Cerebellar cortex (tissue), 1 donor: ENCODE data around the gene MT1G.
A peak's percentile ranks its signal among the peaks of the same experiment; 100 is the strongest.
"Not testable (repeated sequence)": the region's sequence is repeated elsewhere in the genome, so short reads cannot be mapped to it uniquely, and the experiment has no call there.

ENCODE experiments used
- DNase-seq: peaks from one replicate; pipeline ENCODE4 v3.0.0-alpha.2; 2015; ENCODE audit warnings: low spot score

Gene MT1G

DNA sequence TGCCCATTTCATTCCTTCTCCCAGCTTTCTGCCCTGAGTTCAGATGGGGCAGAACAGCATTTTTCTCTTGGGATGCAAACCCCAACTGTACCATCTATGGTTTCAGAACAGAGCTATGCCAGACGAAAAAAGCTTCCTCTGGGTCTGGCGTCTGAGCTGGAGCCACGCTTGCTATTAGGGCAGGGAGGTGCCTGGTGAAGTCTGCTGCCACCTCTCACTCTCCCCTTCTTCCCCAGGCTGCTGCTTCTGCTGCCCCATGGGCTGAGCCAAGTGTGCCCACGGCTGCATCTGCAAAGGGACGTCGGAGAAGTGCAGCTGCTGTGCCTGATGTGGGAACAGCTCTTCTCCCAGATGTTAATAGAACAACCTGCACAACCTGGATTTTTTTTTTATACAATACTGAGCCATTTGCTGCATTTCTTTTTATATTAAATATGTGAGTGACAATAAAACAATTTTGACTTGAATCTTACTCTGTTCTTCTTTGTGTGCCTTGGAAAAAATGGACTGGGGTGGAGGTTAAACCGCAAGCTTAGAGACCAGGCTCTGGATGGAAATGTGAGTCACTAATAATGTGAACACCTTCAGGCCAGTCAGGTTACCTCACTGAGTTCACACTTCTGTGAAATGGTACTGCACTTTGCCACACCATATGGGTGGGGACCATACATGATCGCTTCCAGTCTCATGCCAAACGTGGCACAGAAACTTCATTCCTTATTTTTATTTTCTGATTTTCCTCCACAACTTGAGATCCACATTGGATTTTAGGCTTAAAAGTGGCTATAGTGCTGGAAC, 31.1 kb downstream of the MT1G start:
- DNase-seq = no peak

DNA sequence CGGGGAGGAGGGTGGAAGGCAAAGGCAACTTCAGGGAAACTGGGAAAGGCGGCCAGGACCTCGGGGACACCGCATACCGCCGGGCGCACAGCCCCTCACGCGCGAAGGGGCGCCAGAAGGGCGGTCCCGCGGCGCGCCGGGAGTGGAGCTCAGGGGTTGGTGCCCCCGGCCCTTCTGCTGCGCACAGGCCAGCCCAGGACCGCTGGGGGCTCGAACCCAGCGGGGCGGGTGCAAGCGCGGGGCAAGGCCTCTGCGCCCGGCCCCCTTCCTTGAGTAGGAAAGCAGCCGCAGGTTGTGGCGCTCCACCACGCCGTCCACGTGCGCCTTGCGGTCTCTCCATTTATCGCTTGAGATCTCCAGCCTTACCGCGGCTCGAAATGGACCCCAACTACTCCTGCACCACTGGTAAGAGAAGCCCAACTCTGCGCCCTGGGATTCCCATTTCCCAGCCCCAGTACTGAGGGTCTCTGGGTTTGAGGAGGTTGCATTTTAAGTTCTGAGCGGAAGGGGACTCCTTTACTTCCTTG, 32.4 kb downstream of the MT1G start:
- no peak for DNase-seq

DNA sequence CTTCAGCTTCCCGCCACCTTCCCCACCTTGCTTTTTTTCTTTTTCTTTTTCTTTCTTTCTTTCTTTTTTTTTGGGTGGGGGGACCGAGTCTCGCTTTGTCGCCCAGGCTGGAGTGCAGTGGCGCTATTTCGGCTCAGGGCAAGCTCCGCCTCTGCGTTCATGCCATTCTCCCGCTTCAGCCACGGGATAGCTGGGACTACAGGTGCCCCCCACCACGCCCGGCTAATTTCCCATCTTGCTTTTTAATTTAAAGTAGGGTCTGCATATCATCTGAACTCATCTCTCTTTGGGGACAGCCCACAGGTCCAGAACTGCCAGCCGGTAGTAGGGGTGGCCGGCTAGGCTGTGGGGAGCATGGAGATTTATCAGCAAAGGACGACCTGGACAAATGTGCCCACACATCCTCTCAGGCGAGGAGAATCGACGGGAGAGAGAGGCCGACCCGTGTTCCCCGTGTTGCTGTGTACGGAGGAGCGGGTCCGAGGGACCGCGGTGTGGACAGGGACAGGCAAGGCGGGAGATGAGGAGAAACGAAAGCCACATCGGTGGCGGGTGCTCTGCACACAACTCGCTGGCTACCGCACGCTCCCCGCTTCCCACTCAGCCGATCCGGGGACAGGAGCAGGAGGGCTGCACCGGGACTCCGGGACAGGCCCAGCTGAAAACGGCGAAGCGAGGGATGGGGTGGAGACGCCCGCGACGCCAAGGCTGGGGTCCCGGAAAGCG, 33.0 kb downstream of the MT1G start:
- no peak for DNase-seq

DNA sequence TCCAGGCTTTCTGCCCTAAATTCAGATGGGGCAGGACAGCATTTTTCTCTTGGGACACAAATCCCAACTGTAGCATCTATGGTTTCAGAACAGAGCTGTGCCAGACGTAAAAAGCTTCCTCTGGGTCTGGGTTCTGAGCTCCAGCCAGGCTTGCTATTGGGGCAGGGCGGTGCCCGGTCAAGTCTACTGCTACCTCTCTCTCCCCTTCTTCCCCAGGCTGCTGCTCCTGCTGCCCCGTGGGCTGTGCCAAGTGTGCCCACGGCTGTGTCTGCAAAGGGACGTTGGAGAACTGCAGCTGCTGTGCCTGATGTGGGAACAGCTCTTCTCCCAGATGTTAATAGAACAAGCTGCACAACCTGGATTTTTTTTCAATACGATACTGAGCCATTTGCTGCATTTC, 34.3 kb downstream of the MT1G start:
- DNase-seq = no peak

DNA sequence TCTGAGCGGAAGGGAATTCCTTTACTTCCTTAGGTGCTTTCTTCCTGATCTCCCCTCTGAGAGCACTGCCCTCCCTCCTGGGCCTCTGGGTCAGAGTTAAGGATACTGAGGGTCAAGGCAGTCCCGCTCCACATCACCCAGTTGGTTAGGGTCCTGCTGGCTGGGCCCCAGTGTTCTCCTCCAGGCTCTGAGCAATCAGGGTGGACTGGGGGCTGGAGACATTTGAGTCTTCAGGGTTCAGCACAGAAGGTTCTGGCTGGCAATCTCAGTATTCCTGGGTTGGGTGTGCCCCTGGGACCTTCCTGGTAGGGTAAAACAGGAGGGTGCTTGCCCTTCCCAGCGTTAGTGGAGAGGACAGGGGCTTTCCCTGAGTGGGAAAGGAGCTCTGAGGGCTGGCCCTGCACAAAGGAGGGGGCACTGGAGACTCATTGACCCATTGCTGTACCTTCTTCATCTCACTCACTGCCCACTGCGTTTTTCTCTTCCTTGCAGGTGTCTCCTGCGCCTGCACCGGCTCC, 35.0 kb downstream of the MT1G start:
- no peak for DNase-seq

DNA sequence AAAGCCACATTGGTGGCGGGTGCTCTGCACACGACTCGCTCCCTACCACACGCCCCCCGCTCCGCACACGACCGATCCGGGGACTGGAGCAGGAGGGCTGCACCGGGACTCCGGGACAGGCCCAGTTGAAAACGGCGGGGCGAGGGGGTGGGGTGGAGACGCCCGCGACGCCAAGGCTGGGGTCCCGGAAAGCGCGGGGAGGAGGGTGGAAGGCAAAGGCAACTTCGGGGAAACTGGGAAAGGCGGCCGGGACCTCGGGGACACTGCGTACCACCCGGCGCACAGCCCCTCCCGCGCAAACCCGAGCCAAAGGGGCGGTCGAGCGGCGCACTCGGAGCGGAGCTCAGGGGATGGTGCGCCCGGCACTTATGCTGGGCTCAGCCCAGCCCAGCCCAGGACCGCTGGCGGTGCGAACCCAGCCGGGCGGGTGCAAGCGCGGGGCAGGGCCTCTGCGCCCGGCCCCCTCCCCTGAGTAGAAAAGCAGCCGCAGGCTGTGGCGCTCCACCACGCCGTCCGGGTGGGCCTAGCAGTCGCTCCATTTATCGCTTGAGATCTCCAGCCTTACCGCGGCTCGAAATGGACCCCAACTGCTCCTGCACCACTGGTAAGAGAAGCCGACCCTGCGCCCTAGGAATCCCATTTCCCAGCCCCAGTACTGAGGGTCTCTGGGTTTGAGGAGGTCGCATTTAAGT, 35.6 kb downstream of the MT1G start, which contains the start of gene MT1M:
TSS of gene MT1M (plus strand) at position 504 of the 692 bp plus-strand sequence. CDS start at position 577, 73 bp downstream.
- DNase-seq = no peak

DNA sequence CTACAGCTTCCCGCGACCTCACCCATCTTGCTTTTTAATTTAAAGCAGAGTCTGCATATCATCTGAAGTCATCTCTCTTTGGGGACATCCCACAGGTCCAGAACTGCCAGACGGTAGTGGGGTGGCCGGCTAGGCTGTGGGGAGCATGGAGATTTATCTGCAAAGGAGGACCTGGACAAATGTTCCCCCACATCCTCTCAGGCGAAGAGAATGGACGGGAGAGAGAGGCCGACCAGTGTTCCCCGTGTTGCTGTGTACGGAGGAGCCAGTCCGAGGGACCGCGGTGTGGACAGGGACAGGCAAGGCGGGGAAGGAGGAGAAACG, 36.1 kb downstream of the MT1G start:
- no peak for DNase-seq

DNA sequence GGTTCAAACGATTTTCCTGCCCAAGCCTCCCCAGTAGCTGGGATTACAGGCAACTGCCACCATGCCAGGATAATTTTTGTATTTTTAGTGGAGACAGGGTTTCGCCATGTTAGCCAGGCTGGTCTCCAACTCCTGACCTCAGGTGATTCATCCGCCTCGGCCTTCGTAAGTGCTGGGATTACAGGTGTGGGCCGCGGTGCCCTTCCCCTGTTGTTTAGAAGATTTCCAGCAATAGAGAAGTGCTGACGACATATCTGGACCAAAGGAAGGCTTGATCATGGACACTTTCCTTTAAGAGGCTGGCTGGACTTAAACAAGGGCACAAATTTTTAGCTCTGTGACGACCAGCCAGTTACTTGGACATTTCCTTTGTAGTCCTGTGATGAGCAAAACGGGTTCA, 36.7 kb downstream of the MT1G start:
- DNase-seq = no peak

DNA sequence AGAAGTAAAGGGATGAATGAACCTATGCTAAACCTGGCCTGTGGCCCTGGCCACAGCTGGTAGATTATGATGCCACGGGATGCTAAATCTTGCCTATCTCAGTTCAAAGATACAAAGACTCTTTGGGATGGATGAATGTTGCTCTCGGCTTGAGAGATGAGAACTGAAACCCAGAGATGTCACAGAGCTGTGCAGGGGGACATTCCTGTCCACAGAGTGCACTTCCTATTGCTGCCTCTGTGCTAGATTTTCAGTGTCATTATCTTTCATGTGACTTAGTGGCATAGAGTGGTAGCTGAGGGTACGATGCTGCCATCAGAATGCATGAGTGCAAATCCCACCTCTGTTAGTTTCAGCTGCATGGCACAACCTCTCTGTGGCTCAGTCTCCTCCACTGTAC, 37.7 kb downstream of the MT1G start:
- DNase-seq = no peak

DNA sequence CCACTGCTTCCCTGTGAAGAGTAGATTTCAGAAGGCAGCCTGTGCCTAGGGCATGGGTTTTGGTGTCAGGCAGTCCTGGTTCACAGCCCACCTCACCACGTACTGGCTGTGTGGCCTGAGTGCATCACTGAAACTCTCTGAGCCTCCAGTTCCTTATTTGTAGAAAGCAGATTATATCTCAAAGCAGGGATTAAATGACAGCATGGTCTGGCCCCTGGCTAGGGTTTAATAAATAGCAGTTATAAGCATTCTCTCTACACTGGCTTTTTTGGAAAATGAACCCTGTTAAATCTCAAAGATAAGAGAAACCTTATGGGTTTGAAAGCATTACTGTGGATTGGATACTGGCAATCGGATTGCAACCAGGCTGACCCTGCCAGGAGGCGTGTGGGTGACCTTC, 38.3 kb downstream of the MT1G start:
- DNase-seq = no peak

DNA sequence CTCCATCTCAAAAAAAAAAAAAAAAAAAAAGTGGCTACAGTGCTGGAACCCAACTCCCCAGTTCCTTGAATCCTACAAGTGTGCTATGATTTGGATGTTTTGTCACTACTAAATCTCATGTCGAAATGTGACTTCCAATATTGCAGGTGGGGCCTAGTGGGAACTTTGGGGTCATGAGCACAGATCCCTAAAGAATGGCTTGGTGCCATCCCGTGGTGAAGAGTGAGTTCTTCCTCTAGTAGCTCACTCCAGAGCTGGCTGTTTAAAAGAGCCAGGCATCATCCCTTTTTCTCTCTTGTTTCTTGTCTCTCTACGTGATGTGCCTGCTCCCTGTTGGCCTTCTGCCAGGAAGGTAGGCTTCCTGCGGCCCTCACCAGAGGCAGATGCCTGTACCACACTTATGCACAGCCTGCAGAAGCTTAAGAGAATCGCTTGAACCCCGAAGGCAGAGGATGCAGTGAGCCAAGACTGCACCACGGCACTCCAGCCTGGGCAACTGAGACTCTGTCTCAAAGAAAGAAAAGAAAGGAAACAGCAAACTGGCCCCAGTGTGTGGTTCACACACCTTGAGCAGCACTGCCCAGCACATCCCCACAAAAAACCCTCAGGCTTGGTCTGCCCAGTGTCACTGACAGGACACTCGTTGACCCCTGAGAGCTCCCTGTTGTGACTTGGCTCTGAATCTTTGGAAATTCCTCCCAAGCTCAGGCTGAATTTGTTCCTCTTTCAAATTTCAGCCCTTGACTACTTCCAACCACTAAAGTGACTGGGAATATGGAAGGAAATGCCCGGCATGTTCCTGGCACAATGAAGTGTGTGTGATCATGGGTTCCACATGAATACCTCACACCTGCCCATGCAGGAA, 39.1 kb downstream of the MT1G start:
- no peak for DNase-seq

DNA sequence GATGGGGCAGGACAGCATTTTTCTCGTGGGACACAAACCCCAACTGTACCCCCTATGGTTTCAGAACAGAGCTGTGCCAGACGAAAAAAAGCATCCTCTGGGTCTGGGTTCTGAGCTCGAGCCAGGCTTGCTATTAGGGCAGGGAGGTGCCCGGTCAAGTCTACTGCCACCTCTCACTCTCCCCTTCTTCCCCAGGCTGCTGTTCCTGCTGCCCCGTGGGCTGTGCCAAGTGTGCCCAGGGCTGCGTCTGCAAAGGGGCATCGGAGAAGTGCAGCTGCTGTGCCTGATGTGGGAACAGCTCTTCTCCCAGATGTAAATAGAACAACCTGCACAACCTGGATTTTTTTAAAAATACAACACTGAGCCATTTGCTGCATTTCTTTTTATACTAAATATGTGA, 41.2 kb downstream of the MT1G start:
- DNase-seq = no peak

DNA sequence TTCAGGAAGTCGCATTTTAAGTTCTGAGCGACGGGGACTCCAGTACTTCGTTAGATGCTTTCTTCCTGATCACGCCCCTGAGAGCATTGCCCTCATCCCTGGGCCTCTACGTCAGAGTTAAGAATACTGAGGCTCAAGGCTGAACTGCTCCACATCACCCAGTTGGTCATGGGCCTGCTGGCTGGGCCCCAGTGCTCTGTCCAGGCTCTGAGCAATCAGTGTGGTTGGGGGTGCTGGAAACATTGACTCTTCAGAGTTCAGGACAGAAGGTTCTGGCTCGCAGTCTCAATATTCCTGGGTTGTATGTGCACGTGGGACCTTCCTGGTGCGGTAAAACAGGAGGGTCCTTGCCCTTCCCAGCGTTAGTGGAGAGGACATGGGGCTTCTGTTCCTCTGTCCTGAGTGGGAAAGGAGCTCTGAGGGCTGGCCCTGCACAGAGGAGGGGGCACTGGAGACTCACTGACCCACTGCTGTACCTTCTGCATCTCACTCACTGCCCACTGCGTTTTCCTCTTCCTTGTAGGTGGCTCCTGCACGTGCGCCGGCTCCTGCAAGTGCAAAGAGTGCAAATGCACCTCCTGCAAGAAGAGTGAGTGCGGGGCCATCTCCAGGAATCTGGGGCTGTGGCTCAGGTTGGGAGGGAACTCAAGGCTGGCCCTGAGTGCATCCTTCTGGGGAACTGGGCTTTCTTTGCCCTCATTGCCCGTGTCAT, 41.8 kb downstream of the MT1G start:
- no peak for DNase-seq

DNA sequence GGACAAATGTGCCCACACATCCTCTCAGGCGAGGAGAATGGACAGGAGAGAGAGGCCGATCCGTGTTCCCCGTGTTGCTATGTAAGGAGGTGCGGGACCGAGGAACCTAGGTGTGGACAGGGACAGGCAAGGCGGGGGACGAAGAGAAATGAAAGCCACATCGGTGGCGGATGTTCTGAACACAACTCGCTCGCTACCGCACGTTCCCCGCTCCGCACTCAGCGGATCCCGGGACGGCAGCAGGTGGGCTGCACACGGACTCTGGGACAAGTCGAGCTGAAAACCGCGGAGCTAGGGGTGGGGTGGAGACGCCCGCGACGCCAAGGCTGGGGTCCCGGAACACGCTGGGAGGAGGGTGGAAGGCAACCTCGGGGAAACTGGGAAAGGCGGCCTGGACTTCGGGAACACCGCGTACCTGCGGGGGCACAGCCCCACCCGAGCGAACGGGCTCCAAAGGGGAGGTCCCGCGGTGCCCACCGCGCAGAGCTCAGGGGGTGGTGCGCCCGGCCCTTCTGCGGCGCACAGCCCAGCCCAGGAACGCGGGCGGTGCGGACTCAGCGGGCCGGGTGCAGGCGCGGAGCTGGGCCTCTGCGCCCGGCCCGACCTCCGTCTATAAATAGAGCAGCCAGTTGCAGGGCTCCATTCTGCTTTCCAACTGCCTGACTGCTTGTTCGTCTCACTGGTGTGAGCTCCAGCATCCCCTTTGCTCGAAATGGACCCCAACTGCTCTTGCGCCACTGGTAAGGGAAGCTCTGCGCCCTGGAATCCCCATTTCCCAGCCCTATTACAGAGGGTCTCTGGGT, 42.5 kb downstream of the MT1G start, which contains the start of gene MT1E:
TSS of gene MT1E (plus strand) at position 642 of the 803 bp plus-strand sequence. CDS start at position 713, 71 bp downstream.
- peak; percentile 67 for DNase-seq

DNA sequence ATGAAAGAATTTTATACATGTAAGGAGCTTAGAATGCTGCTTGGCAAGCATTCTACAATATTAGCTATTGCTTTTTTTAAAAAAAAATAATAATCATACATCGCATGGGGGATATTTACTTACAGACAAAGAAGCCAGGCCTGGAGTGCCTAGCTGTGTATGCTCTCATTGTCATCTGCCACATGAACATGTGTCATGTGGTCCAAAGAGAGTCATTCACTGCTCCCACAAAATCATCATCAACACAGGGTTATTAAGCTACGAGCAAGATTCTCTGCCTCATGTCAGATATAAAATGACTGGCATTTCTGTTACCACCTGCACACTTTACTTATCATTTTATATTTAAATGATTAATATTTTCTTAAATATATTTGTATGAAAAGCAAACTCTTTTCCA, 44.2 kb downstream of the MT1G start:
- no peak for DNase-seq

DNA sequence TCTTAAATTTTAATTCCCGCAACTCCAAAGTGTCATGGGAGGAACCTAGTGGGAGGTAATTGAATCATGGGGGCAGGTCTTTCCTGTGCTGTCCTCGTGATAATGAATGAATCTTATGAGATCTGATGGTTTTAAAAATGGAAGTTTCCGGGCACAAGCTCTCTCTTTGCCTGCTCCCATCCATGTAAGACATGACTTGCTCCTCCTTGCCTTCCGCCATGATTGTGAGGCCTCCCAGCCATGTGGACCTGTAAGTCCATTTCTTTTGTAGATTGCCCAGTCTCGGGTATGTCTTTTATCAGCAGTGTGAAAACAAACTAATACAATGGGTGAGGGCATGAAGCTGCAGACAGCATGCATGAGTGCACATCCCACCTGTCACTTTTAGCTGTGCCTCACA, 44.7 kb downstream of the MT1G start:
- not testable (repeated sequence) for DNase-seq

DNA sequence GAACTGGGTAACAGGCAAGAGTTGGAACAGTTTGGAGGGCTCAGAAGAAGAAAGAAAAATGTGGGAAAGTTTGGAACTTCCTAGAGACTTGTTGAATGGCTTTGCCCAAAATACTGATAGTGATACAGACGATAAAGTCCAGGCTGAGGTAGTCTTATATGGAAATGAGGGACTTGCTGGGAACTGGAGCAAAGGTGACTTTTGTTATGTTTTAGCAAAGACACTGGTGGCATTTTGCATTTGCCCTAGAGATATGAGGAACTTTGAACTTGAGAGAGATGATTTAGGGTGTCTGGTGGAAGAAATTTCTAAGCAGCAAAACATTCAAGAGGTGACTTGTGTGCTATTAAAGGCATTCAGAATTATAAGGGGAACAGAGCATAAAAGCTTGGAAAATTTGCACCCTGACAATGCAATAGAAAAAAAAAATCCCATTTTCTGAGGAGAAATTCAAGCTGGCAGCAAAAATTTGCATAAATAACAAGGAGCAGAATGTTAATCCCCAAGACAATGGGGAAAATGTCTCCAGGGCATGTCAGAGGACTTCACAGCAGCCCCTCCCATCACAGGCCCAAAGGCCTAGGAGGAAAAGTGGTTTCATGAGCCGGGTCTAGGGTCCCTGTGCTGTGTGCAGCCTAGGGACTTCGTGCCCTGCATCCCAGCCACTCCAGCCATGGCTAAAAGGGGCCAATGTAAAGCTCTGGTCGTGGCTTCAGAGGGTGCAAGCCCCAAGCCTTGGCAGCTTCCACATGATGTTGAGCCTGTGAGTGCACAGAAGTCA, 46.0 kb downstream of the MT1G start:
- DNase-seq = not testable (repeated sequence)

DNA sequence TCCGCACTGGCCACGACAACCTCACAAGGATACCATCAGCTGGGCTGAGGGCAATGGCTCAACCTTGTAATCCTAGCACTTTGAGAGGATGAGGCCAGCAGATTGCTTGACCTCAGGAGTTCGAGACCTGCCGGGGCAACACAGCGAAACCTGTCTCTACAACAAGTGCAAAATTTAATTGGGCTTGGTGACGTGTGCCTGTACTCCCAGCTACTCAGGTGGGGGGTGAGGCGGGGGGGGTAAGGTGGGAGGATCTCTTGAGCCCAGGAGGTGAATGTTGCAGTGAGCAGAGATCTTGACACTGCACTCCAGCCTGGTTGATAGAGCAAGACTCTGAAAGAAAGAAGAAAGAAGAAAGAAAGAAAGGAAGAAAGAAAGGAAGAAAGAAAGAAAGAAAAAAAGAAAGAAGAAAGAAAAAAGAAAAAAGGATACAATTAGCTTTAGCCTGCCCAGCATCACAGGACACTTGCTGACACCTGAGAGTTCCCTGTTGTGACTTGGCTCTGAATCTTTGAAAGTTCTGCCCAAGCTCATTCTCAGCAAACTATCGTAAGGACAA, 47.4 kb downstream of the MT1G start:
- DNase-seq = no peak

DNA sequence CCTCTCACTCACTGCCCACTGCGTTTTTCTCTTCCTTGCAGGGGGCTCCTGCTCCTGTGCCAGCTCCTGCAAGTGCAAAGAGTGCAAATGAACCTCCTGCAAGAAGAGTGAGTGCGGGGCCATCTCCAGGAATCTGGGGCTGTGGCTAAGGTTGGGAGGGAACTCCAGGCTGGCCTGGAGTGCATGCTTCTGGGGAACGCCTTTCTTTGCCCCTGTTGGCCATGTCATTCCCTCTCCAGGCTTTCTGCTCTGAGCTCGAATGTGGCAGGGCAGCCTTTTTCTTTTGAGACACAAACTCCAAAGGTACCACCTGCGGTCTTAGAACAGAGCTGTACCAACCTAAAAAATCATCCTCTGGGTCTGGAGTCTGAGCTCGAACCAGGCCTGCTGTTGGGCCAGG, 49.7 kb downstream of the MT1G start:
- DNase-seq = no peak
